Liver (tissue), 9 donors: Measurements from ENCODE around the gene RFLNA. TPM values are rescaled to one million over a fixed set of nuclear protein-coding genes. Genes with fewer than 3 reads are reported as not detected.

Experiments
- DNase-seq: peaks from one replicate; pipeline ENCODE4 v3.0.0-alpha.2; 2017; ENCODE audit warnings: low spot score
- H3K27ac ChIP-seq, 2 donors: one replicate each; pipeline ENCODE4 v1.7.0; 2013; ENCODE audit warnings: inconsistent platforms in 2 of 2, low read length in 2 of 2, control low read depth in 1 of 2, low read depth in 1 of 2, mild to moderate bottlenecking in 1 of 2
- H3K27me3 ChIP-seq, 4 donors: one replicate each; pipeline versions ENCODE4 v1.6.1 to v1.7.0; 2013; ENCODE audit warnings: low read length in 3 of 4, inconsistent platforms in 1 of 4, mild to moderate bottlenecking in 1 of 4, moderate library complexity in 1 of 4; ENCODE audit not compliant: control insufficient read depth in 4 of 4, insufficient read depth in 4 of 4
- H3K36me3 ChIP-seq, 4 donors: one replicate each; pipeline versions ENCODE4 v1.6.1 to v1.7.0; 2013; ENCODE audit warnings: low read length in 3 of 4, mild to moderate bottlenecking in 3 of 4, low read depth in 1 of 4, moderate library complexity in 1 of 4; ENCODE audit not compliant: control insufficient read depth in 4 of 4, insufficient read depth in 3 of 4
- H3K4me1 ChIP-seq, 4 donors: one replicate each; pipeline versions ENCODE4 v1.6.1 to v1.7.0; 2013; ENCODE audit warnings: low read length in 3 of 4, mild to moderate bottlenecking in 3 of 4, moderate library complexity in 1 of 4; ENCODE audit not compliant: control insufficient read depth in 4 of 4, insufficient read depth in 4 of 4
- H3K4me3 ChIP-seq, 3 donors: one replicate each; pipeline versions ENCODE4 v1.6.1 to v1.7.0; 2013; ENCODE audit warnings: low read length in 3 of 3, control low read depth in 1 of 3, low read depth in 1 of 3, mild to moderate bottlenecking in 1 of 3
- H3K9ac ChIP-seq, 2 donors: one replicate each; pipeline ENCODE4 v1.7.0; 2013; ENCODE audit warnings: low read length in 2 of 2, mild to moderate bottlenecking in 2 of 2, moderate library complexity in 2 of 2, control low read depth in 1 of 2, low read depth in 1 of 2
- H3K9me3 ChIP-seq, 4 donors: one replicate each; pipeline versions ENCODE4 v1.6.1 to v1.7.0; 2013; ENCODE audit warnings: low read length in 3 of 4; ENCODE audit not compliant: control insufficient read depth in 4 of 4
- ATF3 ChIP-seq: IDR thresholded peaks from 2 replicates; pipeline ENCODE4 v1.6.1; 2016; ENCODE audit warnings: antibody characterized with exemption
- CTCF ChIP-seq: fragments of 150-350 bp; IDR thresholded peaks from 2 replicates; pipeline ENCODE4 v1.5.1; 2017; ENCODE audit warnings: improper control_type of control experiment, low read depth, low read length; ENCODE audit not compliant: missing input control
- EGR1 ChIP-seq, 2 donors: IDR thresholded peaks; 2 replicates each; pipeline ENCODE4 v1.6.1; 2016 to 2018; ENCODE audit warnings: antibody characterized with exemption in 2 of 2, low read depth in 2 of 2
- FOXA1 ChIP-seq: IDR thresholded peaks from 2 replicates; pipeline ENCODE4 v1.6.1; 2016; ENCODE audit warnings: antibody characterized with exemption
- FOXA2 ChIP-seq: IDR thresholded peaks from 2 replicates; pipeline ENCODE4 v1.6.1; 2016; ENCODE audit warnings: antibody characterized with exemption
- GABPA ChIP-seq, 2 donors: IDR thresholded peaks in 1 of 2; conservative IDR thresholded peaks in 1 of 2; 2 replicates each; pipeline ENCODE4 v1.6.1; 2016; ENCODE audit warnings: antibody characterized with exemption in 2 of 2, mild to moderate bottlenecking in 1 of 2, moderate library complexity in 1 of 2
- HNF4A ChIP-seq, 2 donors: conservative IDR thresholded peaks; 2 replicates each; pipeline ENCODE4 v1.6.1; 2016; ENCODE audit warnings: antibody characterized with exemption in 2 of 2, mild to moderate bottlenecking in 2 of 2
- HNF4G ChIP-seq: IDR thresholded peaks from 2 replicates; pipeline ENCODE4 v1.6.1; 2016; ENCODE audit warnings: antibody characterized with exemption
- JUND ChIP-seq, 2 donors: IDR thresholded peaks; 2 replicates each; pipeline ENCODE4 v1.6.1; 2016; ENCODE audit warnings: antibody characterized with exemption in 2 of 2
- MAX ChIP-seq: IDR thresholded peaks from 2 replicates; pipeline ENCODE4 v1.6.1; 2016; ENCODE audit warnings: antibody characterized with exemption
- NR2F2 ChIP-seq: IDR thresholded peaks from 2 replicates; pipeline ENCODE4 v1.6.1; 2016; ENCODE audit warnings: antibody characterized with exemption
- RAD21 ChIP-seq, 2 donors: IDR thresholded peaks; 2 replicates each; pipeline ENCODE4 v1.6.1; 2016; ENCODE audit warnings: antibody characterized with exemption in 2 of 2, mild to moderate bottlenecking in 2 of 2
- REST ChIP-seq: IDR thresholded peaks from 2 replicates; pipeline ENCODE4 v1.6.1; 2016; ENCODE audit warnings: antibody characterized with exemption, mild to moderate bottlenecking
- RXRA ChIP-seq, 2 donors: IDR thresholded peaks; 2 replicates each; pipeline ENCODE4 v1.6.1; 2017 to 2018; ENCODE audit warnings: antibody characterized with exemption in 2 of 2, mild to moderate bottlenecking in 1 of 2
- SP1 ChIP-seq: IDR thresholded peaks from 2 replicates; pipeline ENCODE4 v1.6.1; 2018; ENCODE audit warnings: antibody characterized with exemption, mild to moderate bottlenecking
- TAF1 ChIP-seq: conservative IDR thresholded peaks from 2 replicates; pipeline ENCODE4 v1.6.1; 2016; ENCODE audit warnings: antibody characterized with exemption, mild to moderate bottlenecking
- YY1 ChIP-seq: IDR thresholded peaks from 2 replicates; pipeline ENCODE4 v1.6.1; 2016; ENCODE audit warnings: antibody characterized with exemption, mild to moderate bottlenecking
- ZBTB33 ChIP-seq: IDR thresholded peaks from 2 replicates; pipeline ENCODE4 v1.6.1; 2016; ENCODE audit warnings: antibody characterized with exemption
- WGBS: extraction: QIAGEN DNeasy Blood & Tissue Kit; methylation state at CpG from one replicate; pipeline ENCODE4 v1.1.7; 2013; 5-methylcytosine and 5-hydroxymethylcytosine counted together
- polyA plus RNA-seq, 2 donors: library from polyadenylated mRNA; stranded (reverse) in 1 of 2; unstranded in 1 of 2; fragments of 200-250 nt in 1 of 2; fragments of >200 nt in 1 of 2; fragmentation: Nextera tagmentation in 1 of 2; extraction: Ambion mirVana in 1 of 2; gene quantifications; one replicate each; pipeline versions ENCODE4 v1.2.1 to v1.2.3, GENCODE V29; 2013 to 2015
- total RNA-seq, 2 donors: library from RNA; depleted of rRNA; stranded (reverse); fragments of >200 nt; gene quantifications; one replicate each; pipeline ENCODE4 v1.2.3, GENCODE V29; 2014
- donor health status: healthy.
- donor health status: healthy.
- donor health status: healthy.
- donor health status: healthy.
- donor health status: healthy.

Gene RFLNA
- total and polyA plus RNA-seq, 4 donors: 0.05 TPM; not detected in 2

GRCh38 chr12:124309744-124310143, 14.9 kb downstream of the RFLNA start:
- no peaks in the 10 kb centered on the region for H3K27me3 ChIP-seq
- H3K36me3 ChIP-seq: no peaks in the 10 kb centered on the region
- H3K27ac ChIP-seq: no peak overlapping the region
- TF ChIP-seq EGR1 (IDR thresholded peaks at IDR 0.05; ENCODE audit: low read depth in 2 of 2): no peak
- no peak for TF ChIP-seq RAD21 (IDR thresholded peaks at IDR 0.05)
- TF ChIP-seq GABPA (IDR thresholded peaks at IDR 0.05 in 1 of 2, conservative IDR thresholded peaks at IDR 0.05 in 1 of 2): no peak
- no peak for TF ChIP-seq FOXA2
- no peak for TF ChIP-seq TAF1
- no peak for TF ChIP-seq REST
- TF ChIP-seq NR2F2: no peak
- TF ChIP-seq MAX: no peak
- no peak for TF ChIP-seq HNF4G
- no peak for TF ChIP-seq RXRA (IDR thresholded peaks at IDR 0.05)
- TF ChIP-seq YY1: no peak
- TF ChIP-seq CTCF: no peak
- no peak for TF ChIP-seq JUND (IDR thresholded peaks at IDR 0.05)
- TF ChIP-seq HNF4A (conservative IDR thresholded peaks at IDR 0.05): no peak
- TF ChIP-seq ATF3: no peak
- no peak for TF ChIP-seq ZBTB33
- TF ChIP-seq SP1: no peak
- no peak for TF ChIP-seq FOXA1
- H3K9ac ChIP-seq: no peak overlapping the region
- H3K9me3 ChIP-seq: no peaks in the 10 kb centered on the region
- DNase-seq: no peak
- WGBS: 89% methylated on average over 7 of the region's 7 CpGs
- H3K4me3 ChIP-seq: no peak overlapping the region
- H3K4me1 ChIP-seq: no peaks in the 10 kb centered on the region

GRCh38 chr12:124310178-124310577, 15.3 kb downstream of the RFLNA start:
- TF ChIP-seq CTCF (no peak), TAF1 (no peak), HNF4G (no peak)
- Histone ChIP-seq H3K36me3 (no peaks in the 10 kb centered on the region), H3K9me3 (no peaks in the 10 kb centered on the region), H3K27ac (no peak overlapping the region), H3K4me1 (no peaks in the 10 kb centered on the region), H3K27me3 (no peaks in the 10 kb centered on the region), H3K4me3 (no peak overlapping the region), H3K9ac (no peak overlapping the region)
- 80% methylated on average over 4 of the region's 4 CpGs for WGBS
- no peak for DNase-seq
